SK-N-MC (cell line): ENCODE data around the gene NDUFS8.

Experiments used
- EZH2 ChIP-seq: fragments of 200-600 bp; sonication (generic); IDR thresholded peaks from one replicate; pipeline ENCODE4 v1.6.1; 2017; ENCODE audit warnings: antibody characterized with exemption
- FOXP2 ChIP-seq: optimal IDR thresholded peaks from 2 replicates; pipeline ENCODE3; 2011; ENCODE audit warnings: mild to moderate bottlenecking, moderate library complexity; ENCODE audit not compliant: insufficient read depth; ENCODE audit errors: extremely low read length, control extremely low read depth
- POLR2AphosphoS5 ChIP-seq: IDR thresholded peaks from 2 replicates; pipeline ENCODE4 v1.6.1; 2012; ENCODE audit warnings: mild to moderate bottlenecking, low read depth, low read length, borderline replicate concordance

- TF ChIP-seq POLR2AphosphoS5: no peak
- no peak for TF ChIP-seq EZH2
- no peak for TF ChIP-seq FOXP2
Measured at GRCh38 chr11:68043029-68043348, 12.5 kb downstream of the NDUFS8 start.
